Cerebellar nuclear complex (tissue), 1 donor: Measurements from ENCODE around the gene C5.
"Not testable (repeated sequence)": the region's sequence is repeated elsewhere in the genome, so short reads cannot be mapped to it uniquely, and the experiment has no call there.

Experiments used
- DNase-seq, 2 experiments: peaks; one replicate each; lab custom pipeline; 2025; lab: John Stamatoyannopoulos, UW

The C5 gene

GRCh38 chr9:120979797-120980196 is 70.3 kb downstream of the C5 start:
- DNase-seq, result no peak

- no peak for DNase-seq
These were observed 71.1 kb downstream of the C5 start for GRCh38 chr9:120978987-120979386.

- DNase-seq, result no peak
These were observed 72.8 kb downstream of the C5 start for GRCh38 chr9:120977321-120977720.

- no peak for DNase-seq
These were observed 75.2 kb downstream of the C5 start for GRCh38 chr9:120974921-120975320.

- DNase-seq, result no peak
These were observed 75.9 kb downstream of the C5 start for GRCh38 chr9:120974181-120974580.

DNA sequence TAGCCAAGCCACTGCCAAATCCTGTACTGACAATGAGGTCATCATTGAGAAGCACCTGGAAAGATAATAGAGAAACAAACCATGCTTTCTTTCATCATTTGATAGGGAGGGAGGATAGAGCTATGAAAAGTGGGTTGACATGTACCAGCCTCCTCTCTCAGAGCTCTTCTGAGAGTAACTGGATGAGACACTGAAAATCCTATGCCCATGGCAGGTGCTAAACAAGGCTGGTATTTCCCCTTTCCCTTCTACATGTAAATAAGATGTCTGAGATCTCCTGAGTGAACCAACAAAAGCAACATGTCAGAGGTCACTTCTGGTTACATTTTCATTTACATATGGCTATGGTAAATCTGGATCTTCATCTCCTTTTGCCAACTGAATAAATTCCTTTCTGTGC is 78.1 kb downstream of the C5 start:
- DNase-seq, result no peak

- not testable (repeated sequence) for DNase-seq
These were observed 78.6 kb downstream of the C5 start for GRCh38 chr9:120971471-120971870.

DNA sequence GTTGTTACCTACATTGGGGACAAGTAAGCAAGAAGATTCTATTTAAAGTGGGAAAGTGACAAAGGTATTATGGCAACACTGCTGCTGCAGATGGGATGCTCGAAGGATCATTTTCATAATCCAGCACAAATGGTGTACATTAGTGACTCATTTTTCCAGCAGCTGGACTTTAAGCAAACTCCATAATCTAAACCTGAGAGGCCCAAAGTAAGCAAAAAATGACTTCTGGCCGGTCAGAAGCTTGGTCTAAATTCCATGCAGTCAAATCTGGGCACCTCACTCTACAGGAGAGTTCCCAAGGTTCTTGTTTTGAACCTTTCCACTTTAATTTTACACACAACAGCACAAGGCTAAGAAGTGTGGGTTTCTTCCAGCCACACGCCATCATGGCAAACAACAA is 79.8 kb downstream of the C5 start:
- DNase-seq, result no peak

GRCh38 chr9:120966013-120966369 is 84.1 kb downstream of the C5 start:
- no peak for DNase-seq

DNA sequence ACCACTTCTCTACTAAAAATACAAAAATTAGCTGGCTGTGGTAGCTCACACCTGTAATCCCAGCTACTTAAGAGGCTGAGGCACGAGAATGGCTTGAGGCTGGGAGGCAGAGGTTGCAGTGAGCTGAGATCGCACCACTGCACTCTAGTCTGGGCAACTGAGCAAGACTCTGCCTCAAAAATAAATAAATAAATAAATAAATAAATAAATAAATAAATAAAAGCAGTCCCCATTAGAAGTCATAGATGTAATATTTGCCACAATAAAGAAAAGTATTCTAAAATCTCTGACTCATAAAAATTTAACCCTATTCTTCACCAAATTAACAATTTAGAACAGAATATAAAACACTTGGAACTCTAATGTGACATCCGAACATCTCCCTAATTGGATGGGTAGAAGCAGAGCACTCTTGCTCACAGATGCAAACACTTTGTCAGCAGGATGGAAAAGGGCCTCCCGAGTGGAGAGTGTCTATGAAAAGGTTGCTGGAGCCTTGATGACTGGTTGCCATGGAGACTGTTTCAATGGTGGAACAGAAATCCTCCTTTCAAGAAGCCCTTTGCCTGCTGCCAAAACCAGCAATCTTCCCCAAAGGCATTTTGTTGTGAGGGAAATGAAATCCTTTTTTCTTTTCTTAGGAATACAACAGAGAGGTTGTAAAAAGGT is 84.6 kb downstream of the C5 start:
- DNase-seq, result no peak

DNA sequence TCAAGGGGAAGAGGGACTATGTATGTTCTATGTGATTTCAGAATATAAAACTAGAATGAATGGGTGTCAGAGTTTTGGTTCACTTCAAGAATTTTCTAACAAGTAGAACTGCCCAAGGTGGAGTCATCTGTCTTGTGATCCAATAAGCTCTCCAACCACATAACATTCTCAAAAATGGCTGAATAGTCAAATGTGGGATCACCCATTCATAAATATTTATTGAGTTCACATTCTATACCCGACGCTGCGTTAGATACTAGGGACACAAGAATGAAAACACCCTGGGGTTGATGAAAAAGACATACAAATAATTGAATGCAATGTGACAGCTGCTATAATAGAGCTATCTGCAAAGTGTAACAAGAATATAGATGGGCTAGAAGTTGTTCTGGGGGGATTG is 88.1 kb downstream of the C5 start:
- DNase-seq, result no peak

GRCh38 chr9:120960001-120960400 is 90.1 kb downstream of the C5 start:
- DNase-seq, result no peak

DNA sequence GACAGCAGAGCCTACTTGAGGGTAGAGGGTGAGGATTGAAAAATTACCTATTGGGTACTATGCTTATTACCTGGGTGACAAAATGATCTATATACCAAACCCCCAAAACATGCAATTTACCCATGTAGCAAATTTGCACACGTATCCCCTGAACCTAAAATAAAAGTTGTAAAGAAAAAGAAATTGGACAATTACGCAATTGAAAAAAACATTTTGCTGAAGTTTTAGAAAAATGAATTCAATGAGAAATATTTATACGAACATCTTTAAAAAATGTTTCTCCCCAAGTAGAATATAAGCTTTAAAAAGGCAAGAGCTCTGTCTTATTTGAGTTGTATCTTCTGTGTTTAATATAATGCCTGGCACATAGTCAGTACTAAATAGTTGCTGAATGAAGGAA is 93.2 kb downstream of the C5 start:
- DNase-seq, result no peak

DNA sequence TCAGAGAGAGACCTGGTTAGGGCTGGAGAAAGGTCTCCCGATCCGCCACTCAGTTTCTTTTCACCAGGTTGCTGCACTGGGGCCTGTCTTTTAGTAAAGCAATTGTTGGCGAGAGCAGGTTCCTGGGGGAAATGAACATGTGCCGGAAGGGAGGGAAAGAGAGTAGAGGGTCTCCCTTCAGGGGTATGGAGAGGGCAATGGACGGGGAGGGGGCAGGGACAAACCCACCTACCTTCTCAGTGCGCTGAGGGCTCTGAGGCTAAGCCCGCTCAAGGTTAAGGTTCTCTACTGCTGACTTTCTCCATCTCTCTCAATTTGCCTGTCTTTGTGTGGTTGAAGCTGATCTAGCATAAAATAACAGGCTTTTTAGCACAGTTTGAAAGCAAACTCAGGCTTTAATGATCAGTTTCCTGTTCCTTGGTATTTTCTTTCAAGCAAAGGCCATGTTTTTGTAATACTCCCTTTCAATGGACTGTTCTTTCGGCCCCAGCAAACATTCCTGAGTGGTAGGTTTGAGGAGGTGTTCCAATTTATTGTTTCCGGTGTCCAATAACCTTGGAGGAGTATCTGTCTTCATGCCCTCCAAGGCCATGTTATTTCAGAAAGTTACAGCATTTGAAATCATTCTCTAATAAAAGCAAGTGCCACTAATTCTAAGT is 98.0 kb downstream of the C5 start:
- no peak for DNase-seq

GRCh38 chr9:120950421-120951388 is 99.4 kb downstream of the C5 start:
- no peak for DNase-seq

- no peak for DNase-seq
These were observed 100.8 kb downstream of the C5 start for GRCh38 chr9:120949290-120949689.

- no peak for DNase-seq
These were observed 101.3 kb downstream of the C5 start for GRCh38 chr9:120948824-120949223.

GRCh38 chr9:120947222-120947621 is 102.9 kb downstream of the C5 start:
- no peak for DNase-seq

DNA sequence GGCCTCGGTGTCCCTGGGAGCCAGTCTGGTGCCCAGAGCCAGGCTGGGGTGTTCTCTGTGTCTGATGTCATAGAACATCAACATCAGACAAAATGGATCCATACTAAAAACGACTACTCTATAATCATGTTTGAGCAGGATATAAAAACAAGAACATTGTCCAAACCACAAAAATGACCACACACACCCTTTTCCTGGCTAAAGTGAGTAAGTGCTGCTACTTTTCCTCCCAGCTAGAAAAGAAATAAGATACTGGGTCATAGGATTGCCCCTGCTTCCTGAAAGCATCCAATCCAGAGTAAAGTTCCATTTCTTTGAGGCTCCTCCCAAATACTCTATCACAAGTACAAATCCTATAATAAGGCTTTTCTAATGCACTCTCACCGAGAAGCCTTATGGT is 103.8 kb downstream of the C5 start:
- DNase-seq, result no peak

DNA sequence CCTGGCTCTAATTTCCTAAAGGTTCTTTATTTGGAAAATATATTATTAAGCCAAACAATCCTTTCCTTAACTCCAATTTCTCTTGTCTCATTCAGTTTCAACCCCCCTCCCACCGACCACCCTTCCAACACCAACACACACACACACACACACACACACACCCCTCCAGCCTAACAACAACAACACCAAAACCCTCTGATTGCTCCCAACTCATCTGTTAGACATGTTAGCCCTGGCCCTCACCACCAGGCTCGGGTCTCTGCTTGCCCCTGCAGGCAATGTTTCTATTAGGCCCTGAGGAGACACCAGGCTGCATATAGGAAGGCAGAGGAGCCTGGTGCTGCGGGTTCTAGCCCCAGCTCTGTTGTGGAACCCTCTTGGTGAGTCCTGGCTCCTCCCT is 105.1 kb downstream of the C5 start:
- DNase-seq, result no peak

DNA sequence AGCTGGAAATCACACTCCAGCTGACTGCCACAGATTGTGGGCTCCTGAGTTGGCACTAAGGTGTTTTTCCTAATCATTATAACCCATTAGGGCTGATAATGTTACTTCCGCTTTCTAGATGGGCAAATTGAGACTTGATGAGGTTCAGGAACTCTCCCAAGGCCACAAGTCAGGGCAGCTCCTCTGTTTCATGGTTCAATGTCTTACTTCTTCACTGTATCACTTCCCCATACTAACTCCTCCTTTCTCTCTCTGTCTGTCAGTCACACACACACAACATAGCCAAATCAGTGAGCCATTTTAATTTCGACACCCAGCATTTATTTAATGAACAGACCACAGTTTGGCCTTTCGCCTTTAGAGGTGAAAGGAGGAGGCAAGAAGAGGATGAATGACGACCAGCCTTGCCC is 105.6 kb downstream of the C5 start:
- DNase-seq, result no peak

DNA sequence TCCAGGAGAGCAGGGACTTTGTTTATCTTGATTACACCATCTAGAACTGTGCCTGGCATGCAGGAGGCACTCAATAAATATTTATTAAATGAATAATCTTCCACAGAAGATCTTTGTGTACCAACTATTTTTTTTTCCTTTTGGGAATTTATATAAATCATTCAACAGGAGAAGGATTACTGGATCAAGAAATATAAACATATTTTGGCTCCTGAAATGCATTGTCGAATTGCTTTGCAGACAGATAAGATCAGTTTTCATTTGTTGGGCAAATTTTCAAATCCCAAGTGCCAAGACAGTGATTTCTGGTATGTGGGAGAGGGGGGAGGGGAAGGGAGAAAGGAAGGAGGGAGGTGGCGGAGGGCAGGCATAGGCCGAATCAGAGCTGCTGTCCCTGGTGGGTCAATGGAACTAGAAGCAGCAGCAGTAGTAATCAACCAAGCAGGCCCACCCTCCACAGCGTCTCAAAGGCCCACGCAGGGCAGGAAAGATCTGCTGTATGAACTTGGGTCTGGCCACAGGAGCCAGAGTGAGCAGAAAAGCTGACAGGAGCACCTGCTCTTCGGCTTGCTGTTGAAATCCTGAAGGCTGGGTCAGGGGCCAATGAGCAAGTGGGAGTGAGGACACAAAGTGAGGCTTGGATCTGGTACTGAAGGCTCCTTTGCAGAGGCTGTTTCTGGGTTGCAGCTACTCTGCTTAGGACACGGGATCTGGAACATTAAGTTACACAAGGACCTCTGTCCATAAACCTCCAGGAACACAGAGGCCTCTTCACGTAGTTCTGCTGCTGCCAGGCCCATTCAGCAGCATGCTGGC is 107.7 kb downstream of the C5 start:
- DNase-seq, result no peak
